Kidney epithelial cell (primary cell): ENCODE data around the gene SAT1. TPM values are rescaled to one million over a fixed set of nuclear protein-coding genes. Genes with fewer than 3 reads are reported as not detected.
A peak's percentile ranks its signal among the peaks of the same experiment; 100 is the strongest.

Source experiments
- DNase-seq: peaks from one replicate; pipeline ENCODE4 v3.0.0-alpha.2; 2010; ENCODE audit warnings: low read depth
- H3K27me3 ChIP-seq: 2 replicates; pipeline ENCODE4 v1.6.0; 2011; ENCODE audit warnings: low read length; ENCODE audit not compliant: control insufficient read depth, insufficient read depth
- H3K36me3 ChIP-seq: 2 replicates; pipeline ENCODE4 v1.5.1; 2011; ENCODE audit warnings: low read length; ENCODE audit not compliant: control insufficient read depth, insufficient read depth
- H3K4me3 ChIP-seq: 2 replicates; pipeline ENCODE4 v1.5.1; 2011; ENCODE audit warnings: low read depth, mild to moderate bottlenecking, control low read depth, low read length
- total RNA-seq: library from RNA; depleted of rRNA; stranded (reverse); fragments of >200 nt; gene quantifications from 2 replicates; pipeline ENCODE4 v1.2.3, GENCODE V29; 2015
- TF ChIP-seq, protein P1 (sequence below): IDR thresholded peaks from 2 replicates; pipeline ENCODE4 v1.5.1; 2011; ENCODE audit warnings: mild to moderate bottlenecking, moderate library complexity, low read length, control low read depth, inconsistent platforms; ENCODE audit not compliant: insufficient read depth, poor library complexity, severe bottlenecking

SAT1 gene
- total RNA-seq, 1 donor from 2014 or later = 1,207 TPM

DNA sequence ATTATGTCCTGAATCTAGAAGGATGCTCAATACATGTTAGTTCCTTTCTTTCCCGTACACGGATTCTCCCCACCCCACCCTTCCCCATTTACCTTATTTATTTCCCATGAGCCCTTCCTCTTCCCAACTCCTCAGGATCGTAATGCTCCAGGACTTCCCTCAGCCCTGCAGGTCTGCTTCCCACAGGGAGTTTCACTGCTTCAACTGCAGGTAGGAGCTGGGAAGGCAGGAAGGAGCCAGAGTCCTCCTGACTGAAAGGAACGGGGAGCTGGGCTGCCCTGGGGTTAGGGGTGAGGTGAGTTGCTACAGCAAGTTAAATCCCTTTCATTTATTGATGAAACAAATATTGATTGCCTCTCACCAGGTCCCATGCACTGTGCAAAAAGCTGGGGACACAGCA lies 33.2 kb downstream of the SAT1 start:
- H3K27me3 ChIP-seq = no peaks in the 10 kb centered on the region
- TF ChIP-seq, protein P1, sequence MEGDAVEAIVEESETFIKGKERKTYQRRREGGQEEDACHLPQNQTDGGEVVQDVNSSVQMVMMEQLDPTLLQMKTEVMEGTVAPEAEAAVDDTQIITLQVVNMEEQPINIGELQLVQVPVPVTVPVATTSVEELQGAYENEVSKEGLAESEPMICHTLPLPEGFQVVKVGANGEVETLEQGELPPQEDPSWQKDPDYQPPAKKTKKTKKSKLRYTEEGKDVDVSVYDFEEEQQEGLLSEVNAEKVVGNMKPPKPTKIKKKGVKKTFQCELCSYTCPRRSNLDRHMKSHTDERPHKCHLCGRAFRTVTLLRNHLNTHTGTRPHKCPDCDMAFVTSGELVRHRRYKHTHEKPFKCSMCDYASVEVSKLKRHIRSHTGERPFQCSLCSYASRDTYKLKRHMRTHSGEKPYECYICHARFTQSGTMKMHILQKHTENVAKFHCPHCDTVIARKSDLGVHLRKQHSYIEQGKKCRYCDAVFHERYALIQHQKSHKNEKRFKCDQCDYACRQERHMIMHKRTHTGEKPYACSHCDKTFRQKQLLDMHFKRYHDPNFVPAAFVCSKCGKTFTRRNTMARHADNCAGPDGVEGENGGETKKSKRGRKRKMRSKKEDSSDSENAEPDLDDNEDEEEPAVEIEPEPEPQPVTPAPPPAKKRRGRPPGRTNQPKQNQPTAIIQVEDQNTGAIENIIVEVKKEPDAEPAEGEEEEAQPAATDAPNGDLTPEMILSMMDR = no peak
- no peak overlapping the region for H3K4me3 ChIP-seq
- H3K36me3 ChIP-seq = no peaks in the 10 kb centered on the region
- no peak for DNase-seq

GRCh38 chrX:23817979-23818336 lies 35.0 kb downstream of the SAT1 start:
- Histone ChIP-seq H3K4me3 (no peak overlapping the region), H3K36me3 (no peaks in the 10 kb centered on the region), H3K27me3 (no peaks in the 10 kb centered on the region)
- TF ChIP-seq, protein P1 = no peak
- DNase-seq = no peak

DNA sequence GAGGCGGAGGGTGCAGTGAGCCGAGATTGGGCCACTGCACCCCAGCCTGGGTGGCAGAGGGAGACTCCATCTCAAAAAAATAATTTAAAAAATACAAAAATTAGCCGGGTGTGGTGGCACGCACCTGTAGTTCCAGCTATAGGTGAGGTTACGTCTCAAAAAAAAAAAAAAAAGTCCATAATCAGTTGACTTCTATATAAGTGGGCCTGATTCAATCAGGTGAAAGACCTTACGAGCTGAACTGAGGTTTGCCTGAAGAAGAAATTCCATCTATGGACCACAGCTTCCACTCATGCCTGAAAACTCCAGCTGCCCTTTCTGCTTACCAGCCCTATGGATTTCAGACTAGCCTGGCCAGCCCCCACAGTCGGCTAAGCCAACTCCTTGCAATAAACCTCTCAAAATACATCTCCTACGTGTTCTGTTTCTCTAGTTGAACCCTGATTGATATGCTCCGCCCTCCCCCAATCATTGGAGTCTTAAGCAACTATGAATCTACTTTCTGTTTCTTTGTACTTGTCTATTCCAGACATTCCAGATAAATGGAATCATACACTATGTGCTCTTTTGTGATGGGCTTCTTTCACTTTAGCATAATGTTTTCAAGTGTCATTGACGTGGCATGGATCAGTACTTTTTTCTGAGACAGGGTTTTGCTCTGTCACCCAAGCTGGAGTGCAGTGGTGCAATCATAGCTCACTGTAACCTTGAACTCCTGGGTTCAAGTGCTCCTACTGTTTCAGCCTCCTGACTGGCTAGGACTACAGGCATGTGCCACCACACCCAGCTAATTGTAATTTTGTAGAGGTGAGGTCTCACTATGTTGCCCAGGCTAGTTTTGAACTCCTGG lies 36.6 kb downstream of the SAT1 start:
- TF ChIP-seq, protein P1 = no peak
- DNase-seq = peak; percentile 25
- H3K27me3 ChIP-seq = no peaks in the 10 kb centered on the region
- H3K4me3 ChIP-seq = no peak overlapping the region
- H3K36me3 ChIP-seq = no peaks in the 10 kb centered on the region

GRCh38 chrX:23820235-23820782 lies 37.3 kb downstream of the SAT1 start:
- TF ChIP-seq, protein P1 = no peak
- DNase-seq = no peak
- H3K4me3 ChIP-seq = no peak overlapping the region

DNA sequence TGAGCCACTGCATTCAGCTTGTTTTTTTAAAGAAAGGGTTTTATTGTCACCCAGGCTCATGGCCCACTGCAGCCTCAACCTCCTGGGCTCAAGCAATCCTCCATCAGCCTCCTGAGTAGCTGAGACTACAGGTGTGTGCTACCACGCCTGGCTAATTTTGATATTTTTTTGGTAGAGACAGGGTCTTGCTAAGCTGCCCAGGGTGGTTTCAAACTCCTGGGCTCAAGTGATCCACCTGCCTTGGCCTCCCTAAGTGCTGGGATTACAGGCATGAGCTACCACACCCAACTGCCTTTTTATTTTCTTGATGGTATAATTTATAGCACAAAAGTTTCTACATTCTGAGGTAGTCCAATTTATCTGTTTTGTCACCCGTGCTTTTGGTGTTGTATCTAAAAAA lies 38.9 kb downstream of the SAT1 start:
- TF ChIP-seq, protein P1 = no peak
- no peak for DNase-seq
- Histone ChIP-seq H3K4me3 (no peak overlapping the region), H3K36me3 (no peaks in the 10 kb centered on the region), H3K27me3 (no peaks in the 10 kb centered on the region)

More at GRCh38 chrX:23820235-23820782, 37.3 kb downstream of the SAT1 start:
- Histone ChIP-seq H3K36me3 (no peaks in the 10 kb centered on the region), H3K27me3 (no peaks in the 10 kb centered on the region)
